Activated CD8-positive, alpha-beta memory T cell treated with anti-CD3 and anti-CD28 coated beads, Interleukin-2, amount 50 U/mL, for 1 hour (primary cell): Measurements from ENCODE around the gene CDH4.

Experiments used
- DNase-seq: peaks from one replicate; pipeline ENCODE4 v3.0.0-alpha.2; 2020; ENCODE audit errors: extremely low read depth

CDH4 gene

GRCh38 chr20:61356196-61356595 is 104.1 kb downstream of the CDH4 start:
- no peak for DNase-seq

- DNase-seq, result no peak
These were observed 105.1 kb downstream of the CDH4 start for GRCh38 chr20:61357119-61357518.

GRCh38 chr20:61359254-61359653 is 107.2 kb downstream of the CDH4 start:
- DNase-seq, result no peak

- DNase-seq, result no peak
These were observed 108.2 kb downstream of the CDH4 start for GRCh38 chr20:61360296-61360695.

GRCh38 chr20:61360940-61361339 is 108.9 kb downstream of the CDH4 start:
- no peak for DNase-seq

GRCh38 chr20:61361501-61361900 is 109.4 kb downstream of the CDH4 start:
- DNase-seq, result no peak

GRCh38 chr20:61364147-61364546 is 112.1 kb downstream of the CDH4 start:
- no peak for DNase-seq

- DNase-seq, result no peak
These were observed 114.9 kb downstream of the CDH4 start for GRCh38 chr20:61366914-61367313.

- DNase-seq, result no peak
These were observed 117.9 kb downstream of the CDH4 start for GRCh38 chr20:61369731-61370520.

- DNase-seq, result no peak
These were observed 118.8 kb downstream of the CDH4 start for GRCh38 chr20:61370841-61371303.

- DNase-seq, result no peak
These were observed 119.6 kb downstream of the CDH4 start for GRCh38 chr20:61371501-61372136.

GRCh38 chr20:61372137-61373054 is 120.3 kb downstream of the CDH4 start:
- DNase-seq, result no peak

- no peak for DNase-seq
These were observed 121.0 kb downstream of the CDH4 start for GRCh38 chr20:61373055-61373399.

- no peak for DNase-seq
These were observed 122.0 kb downstream of the CDH4 start for GRCh38 chr20:61373956-61374545.

- no peak for DNase-seq
These were observed 124.6 kb downstream of the CDH4 start for GRCh38 chr20:61376541-61377240.

GRCh38 chr20:61378694-61379355 is 126.8 kb downstream of the CDH4 start:
- DNase-seq, result no peak

GRCh38 chr20:61379898-61380544 is 128.0 kb downstream of the CDH4 start:
- DNase-seq, result no peak

GRCh38 chr20:61380545-61380915 is 128.5 kb downstream of the CDH4 start:
- DNase-seq, result no peak

GRCh38 chr20:61382194-61382593 is 130.1 kb downstream of the CDH4 start:
- DNase-seq, result no peak

GRCh38 chr20:61385296-61385695 is 133.2 kb downstream of the CDH4 start:
- DNase-seq, result no peak
